ENCODE data around the gene LYL1. TPM values are rescaled to one million over a fixed set of nuclear protein-coding genes. Genes with fewer than 3 reads are reported as not detected.

Gene LYL1
- total RNA-seq, 1 donor: 2.6 TPM

GRCh38 chr19:13094106-13094504 is 8.6 kb downstream of the LYL1 start:
- no peak for TF ChIP-seq CTCF (IDR thresholded peaks at IDR 0.05; ENCODE audit: insufficient read depth, low read depth, low read length)
- DNase-seq (ENCODE audit: low read depth): no peak

GRCh38 chr19:13093407-13094105 is 9.1 kb downstream of the LYL1 start:
- peak; percentile 89 for TF ChIP-seq CTCF (IDR thresholded peaks at IDR 0.05; ENCODE audit: insufficient read depth, low read depth, low read length)
- DNase-seq (ENCODE audit: low read depth): peak; percentile 83
- H3K4me3 ChIP-seq (ENCODE audit: low read depth, low read length): no peak overlapping the region

More at GRCh38 chr19:13094106-13094504, 8.6 kb downstream of the LYL1 start:
- no peak overlapping the region for H3K4me3 ChIP-seq (ENCODE audit: low read depth, low read length)

- TF ChIP-seq CTCF (IDR thresholded peaks at IDR 0.05; ENCODE audit: insufficient read depth, low read depth, low read length): no peak
- H3K4me3 ChIP-seq (ENCODE audit: low read depth, low read length): no peak overlapping the region
- no peak for DNase-seq (ENCODE audit: low read depth)
Observed at GRCh38 chr19:13092606-13093235, 9.9 kb downstream of the LYL1 start.

- H3K4me3 ChIP-seq (ENCODE audit: low read depth, low read length): no peak overlapping the region
- TF ChIP-seq CTCF (IDR thresholded peaks at IDR 0.05; ENCODE audit: insufficient read depth, low read depth, low read length): no peak
Observed at GRCh38 chr19:13092158-13092543, 10.5 kb downstream of the LYL1 start.

GRCh38 chr19:13091400-13092157 is 11.1 kb downstream of the LYL1 start:
- DNase-seq (ENCODE audit: low read depth): peak; percentile 67
- H3K4me3 ChIP-seq (ENCODE audit: low read depth, low read length): no peak overlapping the region
- no peak for TF ChIP-seq CTCF (IDR thresholded peaks at IDR 0.05; ENCODE audit: insufficient read depth, low read depth, low read length)

More at GRCh38 chr19:13092158-13092543, 10.5 kb downstream of the LYL1 start:
- no peak for DNase-seq (ENCODE audit: low read depth)

- DNase-seq (ENCODE audit: low read depth): no peak
- TF ChIP-seq CTCF (IDR thresholded peaks at IDR 0.05; ENCODE audit: insufficient read depth, low read depth, low read length): no peak
- no peak overlapping the region for H3K4me3 ChIP-seq (ENCODE audit: low read depth, low read length)
Observed at GRCh38 chr19:13090511-13091231, 12.0 kb downstream of the LYL1 start.
